ENCODE results near the gene TOGARAM2.

- no peak for TF ChIP-seq POLR2A (IDR thresholded peaks at IDR 0.05)
- no peak for TF ChIP-seq CTCF (IDR thresholded peaks at IDR 0.05)
- TF ChIP-seq POLR2AphosphoS5 (IDR thresholded peaks at IDR 0.05) = peak in 1 of 3 donors; percentile 50
- TF ChIP-seq EP300 (IDR thresholded peaks at IDR 0.05) = no peak
These were observed 85.3 kb downstream of the TOGARAM2 start for GRCh38 chr2:29066271-29066860.
